Caki2 (cell line): ENCODE results near the gene ATP9B. TPM values are rescaled to one million over a fixed set of nuclear protein-coding genes. Genes with fewer than 3 reads are reported as not detected.
"Not testable (repeated sequence)": the region's sequence is repeated elsewhere in the genome, so short reads cannot be mapped to it uniquely, and the experiment has no call there.

ENCODE experiments used
- DNase-seq: peaks from one replicate; pipeline ENCODE4 v3.0.0-alpha.2; 2015; ENCODE audit warnings: low read depth
- in situ Hi-C: cut with HindIII; loops from 2 replicates; pipeline ENCODE4 v1.10.0; 2016; ENCODE audit warnings: low sequenced_read_pairs, low pct_unique_long_range_greater_than_20kb, mixed read lengths
- total RNA-seq: library from RNA; depleted of rRNA; stranded (reverse); fragments of >200 nt; shearing (Covaris generic); gene quantifications from 2 replicates; pipeline ENCODE4 v1.2.3, GENCODE V29; 2014; ENCODE audit warnings: low replicate concordance

Gene ATP9B
- total RNA-seq, 1 experiment from 2014 or later, result 60.4 TPM

DNA sequence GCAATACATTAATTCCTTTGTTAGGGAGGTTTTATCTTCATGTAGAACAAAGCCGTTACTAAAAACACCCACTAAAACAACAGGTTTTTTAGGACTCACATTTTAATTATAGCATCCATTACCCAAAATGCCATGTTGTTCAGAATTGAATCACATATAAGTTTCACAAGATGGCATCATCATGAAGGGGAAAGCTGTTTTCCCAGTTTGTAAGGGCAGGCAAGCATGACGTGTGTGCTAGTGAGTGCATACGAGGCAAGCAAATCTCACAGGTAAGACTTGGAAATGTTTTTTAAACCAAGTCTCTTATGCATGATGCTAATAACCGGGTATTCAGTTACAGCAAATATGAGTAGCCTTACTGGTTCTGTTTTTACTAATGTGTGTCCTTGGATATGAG lies 214.7 kb downstream of the ATP9B start:
- DNase-seq, result no peak
- in situ Hi-C loops, result no loop called here

- DNase-seq, in situ Hi-C loops: not testable (repeated sequence)
Measured at GRCh38 chr18:79285191-79285590, 216.0 kb downstream of the ATP9B start.

DNA sequence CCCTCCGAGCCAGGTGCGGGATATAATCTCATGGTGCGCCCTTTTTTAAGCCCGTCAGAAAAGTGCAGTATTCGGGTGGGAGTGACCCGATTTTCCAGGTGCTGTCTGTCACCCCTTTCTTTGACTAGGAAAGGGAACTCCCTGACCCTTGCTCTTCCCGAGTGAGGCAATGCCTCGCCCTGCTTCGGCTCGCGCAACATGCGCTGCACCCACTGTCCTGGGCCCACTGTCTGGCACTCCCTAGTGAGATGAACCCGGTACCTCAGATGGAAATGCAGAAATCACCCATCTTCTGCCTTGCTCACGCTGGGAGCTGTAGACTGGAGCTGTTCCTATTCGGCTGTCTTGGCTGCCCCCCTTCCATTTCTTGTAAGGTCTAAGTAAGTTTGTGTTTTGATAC lies 221.2 kb downstream of the ATP9B start:
- DNase-seq, in situ Hi-C loops: not testable (repeated sequence)

- in situ Hi-C loops, result no loop called here
- DNase-seq, result no peak
Measured at GRCh38 chr18:79290876-79291275, 221.7 kb downstream of the ATP9B start.

DNA sequence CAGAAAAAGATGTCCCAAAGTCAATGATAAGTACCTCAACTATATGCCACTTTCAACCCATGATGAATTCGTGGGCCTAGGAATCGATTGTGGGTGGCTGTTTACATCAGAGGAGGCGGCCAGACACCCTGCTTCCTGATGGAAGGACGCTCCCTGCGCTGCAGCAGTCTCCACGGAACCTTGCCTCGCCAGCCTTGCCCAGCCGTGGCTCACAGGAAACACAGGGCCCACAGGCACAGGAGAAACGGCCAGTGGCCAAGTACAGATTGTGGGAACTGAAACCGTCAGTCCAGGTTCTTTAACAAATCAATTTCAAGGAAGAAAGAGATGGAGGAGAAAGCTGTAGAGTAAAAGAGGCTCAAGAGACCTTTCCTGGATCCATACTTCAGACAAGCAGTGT lies 225.0 kb downstream of the ATP9B start:
- in situ Hi-C loops, result no loop called here
- no peak for DNase-seq

DNA sequence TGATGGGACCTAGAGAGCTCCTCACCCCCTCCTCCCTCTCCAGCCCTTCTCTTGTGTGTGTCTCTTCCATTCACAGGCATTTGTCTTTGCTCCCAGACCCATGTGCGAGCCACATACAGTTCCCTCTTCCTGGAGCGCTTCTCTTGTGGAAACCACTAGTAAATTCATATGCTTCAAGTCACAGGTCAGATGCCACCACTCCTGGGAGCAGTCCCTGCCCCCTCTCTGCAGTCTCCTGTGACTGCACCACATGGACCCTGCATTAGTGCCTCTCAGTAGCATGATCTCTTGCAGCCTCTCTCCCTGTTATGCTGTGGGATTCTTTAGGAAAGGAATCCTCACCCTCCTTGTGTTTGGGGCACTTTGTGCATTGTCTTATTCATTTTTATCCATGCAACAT lies 230.1 kb downstream of the ATP9B start:
- DNase-seq, result no peak
- in situ Hi-C loops, result no loop called here

DNA sequence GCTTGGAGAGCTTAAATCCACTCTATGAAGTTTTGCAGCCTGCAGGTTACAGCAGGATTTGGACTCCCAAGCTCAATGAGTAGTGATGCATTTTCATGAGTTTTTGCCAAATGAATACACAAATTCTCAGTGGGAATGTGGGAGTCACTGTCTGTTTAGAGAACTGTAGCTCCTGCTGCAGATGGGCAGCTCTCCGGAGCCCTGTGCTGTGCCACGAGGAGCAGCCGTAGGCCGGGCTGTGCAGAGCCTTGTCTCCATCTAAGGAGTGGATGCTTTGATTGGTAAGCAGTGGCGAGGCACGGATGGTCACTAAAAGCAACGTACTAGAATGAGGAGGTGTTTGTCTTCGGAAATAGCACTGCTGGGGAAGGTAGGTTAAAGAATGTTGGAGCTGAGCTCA lies 230.5 kb downstream of the ATP9B start:
- in situ Hi-C loops, result no loop called here
- no peak for DNase-seq

GRCh38 chr18:79300413-79300812 lies 231.2 kb downstream of the ATP9B start:
- DNase-seq, result no peak
- in situ Hi-C loops, result no loop called here

- in situ Hi-C loops, result no loop called here
- no peak for DNase-seq
Measured at GRCh38 chr18:79302120-79302519, 232.9 kb downstream of the ATP9B start.

- no peak for DNase-seq
- in situ Hi-C loops, result no loop called here
Measured at GRCh38 chr18:79305911-79306310, 236.7 kb downstream of the ATP9B start.

- DNase-seq, result no peak
- in situ Hi-C loops, result no loop called here
Measured at GRCh38 chr18:79309614-79310358, 240.6 kb downstream of the ATP9B start.

- in situ Hi-C loops, result no loop called here
- no peak for DNase-seq
Measured at GRCh38 chr18:79314838-79315388, 245.7 kb downstream of the ATP9B start.

GRCh38 chr18:79315596-79315995 lies 246.4 kb downstream of the ATP9B start:
- in situ Hi-C loops, result no loop called here
- DNase-seq, result no peak

DNA sequence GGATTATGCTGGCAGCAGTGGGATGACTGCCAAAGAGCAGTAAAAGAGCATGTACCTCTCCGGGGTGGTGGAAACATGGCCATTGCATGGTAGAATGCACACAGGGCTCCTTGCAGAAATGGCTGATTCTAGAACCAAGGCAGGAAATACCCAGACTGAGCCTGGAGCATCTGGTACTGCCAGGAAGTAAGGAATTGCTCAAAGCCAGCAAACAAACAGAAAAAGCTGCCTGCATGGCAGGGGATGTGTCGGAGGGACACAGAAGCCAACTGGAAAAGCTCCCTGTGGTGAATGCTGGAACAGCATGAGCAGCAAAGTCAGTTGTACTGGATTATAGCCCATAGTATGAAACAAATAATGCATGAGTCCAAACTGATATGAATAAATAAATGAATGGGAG lies 248.5 kb downstream of the ATP9B start:
- DNase-seq, result no peak
- in situ Hi-C loops, result no loop called here

GRCh38 chr18:79318142-79318673 lies 249.0 kb downstream of the ATP9B start:
- in situ Hi-C loops, result no loop called here
- DNase-seq, result no peak

- no peak for DNase-seq
- in situ Hi-C loops, result no loop called here
Measured at GRCh38 chr18:79320216-79320850, 251.1 kb downstream of the ATP9B start.

GRCh38 chr18:79321625-79322405 lies 252.6 kb downstream of the ATP9B start:
- no peak for DNase-seq
- in situ Hi-C loops, result no loop called here

DNA sequence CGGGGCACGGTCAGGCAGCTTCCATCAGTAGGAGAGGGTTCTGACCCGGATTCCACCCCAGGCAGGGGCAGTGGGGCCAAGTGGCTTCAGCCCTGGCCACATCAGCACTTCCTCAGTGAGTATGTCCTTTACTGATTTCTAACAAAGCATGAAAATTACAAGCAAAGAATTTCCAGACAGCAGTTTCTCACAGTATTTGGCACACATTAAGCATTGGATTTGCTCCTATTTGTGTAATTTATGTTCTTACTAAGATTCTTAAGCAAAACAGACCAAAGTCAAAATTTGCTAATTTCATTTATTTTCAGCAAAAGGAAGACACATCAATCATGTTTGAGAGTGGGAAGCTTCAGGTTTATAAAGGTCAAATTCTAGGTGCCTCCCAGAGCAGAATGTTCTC lies 253.2 kb downstream of the ATP9B start:
- no peak for DNase-seq
- in situ Hi-C loops, result no loop called here

DNA sequence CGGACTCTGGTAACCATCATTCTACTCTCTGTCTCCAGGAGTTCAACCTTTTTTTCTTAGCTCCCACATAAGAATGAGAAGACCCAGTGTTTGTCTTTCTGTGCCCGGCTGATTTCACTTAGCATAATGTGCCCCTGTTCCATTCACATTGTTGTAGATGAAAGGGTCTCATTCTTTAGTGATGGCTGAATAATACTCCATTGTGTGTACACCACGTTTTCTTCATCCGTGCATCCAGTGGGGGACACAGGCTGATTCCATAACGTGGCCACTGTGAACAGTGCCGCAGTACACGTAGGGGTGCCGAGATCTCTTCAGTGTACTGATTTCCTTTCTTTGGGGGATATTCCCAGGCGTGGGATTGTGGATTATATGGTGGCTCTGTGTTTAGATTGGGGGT lies 254.3 kb downstream of the ATP9B start:
- in situ Hi-C loops, result no loop called here
- no peak for DNase-seq
